MG63 (cell line): ENCODE measurements around the gene LRRC49. TPM values are rescaled to one million over a fixed set of nuclear protein-coding genes. Genes with fewer than 3 reads are reported as not detected.
"Not testable (repeated sequence)": the region's sequence is repeated elsewhere in the genome, so short reads cannot be mapped to it uniquely, and the experiment has no call there.

Source experiments
- DNase-seq: peaks from one replicate; pipeline ENCODE4 v3.0.0-alpha.2; 2020
- H3K27me3 ChIP-seq: fragments of 250-450 bp; sonication (Bioruptor Pico); 2 replicates; pipeline ENCODE4 v1.5.1; 2020; ENCODE audit warnings: mild to moderate bottlenecking, moderate library complexity
- H3K36me3 ChIP-seq: fragments of 250-450 bp; sonication (Bioruptor Pico); 2 replicates; pipeline ENCODE4 v1.5.1; 2020; ENCODE audit warnings: mild to moderate bottlenecking, moderate library complexity
- H3K4me3 ChIP-seq: fragments of 250-450 bp; sonication (Bioruptor Pico); 2 replicates; pipeline ENCODE4 v1.5.1; 2020; ENCODE audit warnings: mild to moderate bottlenecking, moderate library complexity
- H3K9me3 ChIP-seq: fragments of 250-450 bp; sonication (Bioruptor Pico); 2 replicates; pipeline ENCODE4 v1.5.1; 2020; ENCODE audit warnings: mild to moderate bottlenecking, moderate library complexity
- total RNA-seq: library from RNA; depleted of rRNA; stranded (reverse); fragments of >200 nt; shearing (Covaris generic); gene quantifications from 2 replicates; pipeline ENCODE4 v1.2.3, GENCODE V29; 2014; ENCODE audit warnings: low replicate concordance

LRRC49 gene
- total RNA-seq, 1 experiment from 2014 or later, result 8.3 TPM

DNA sequence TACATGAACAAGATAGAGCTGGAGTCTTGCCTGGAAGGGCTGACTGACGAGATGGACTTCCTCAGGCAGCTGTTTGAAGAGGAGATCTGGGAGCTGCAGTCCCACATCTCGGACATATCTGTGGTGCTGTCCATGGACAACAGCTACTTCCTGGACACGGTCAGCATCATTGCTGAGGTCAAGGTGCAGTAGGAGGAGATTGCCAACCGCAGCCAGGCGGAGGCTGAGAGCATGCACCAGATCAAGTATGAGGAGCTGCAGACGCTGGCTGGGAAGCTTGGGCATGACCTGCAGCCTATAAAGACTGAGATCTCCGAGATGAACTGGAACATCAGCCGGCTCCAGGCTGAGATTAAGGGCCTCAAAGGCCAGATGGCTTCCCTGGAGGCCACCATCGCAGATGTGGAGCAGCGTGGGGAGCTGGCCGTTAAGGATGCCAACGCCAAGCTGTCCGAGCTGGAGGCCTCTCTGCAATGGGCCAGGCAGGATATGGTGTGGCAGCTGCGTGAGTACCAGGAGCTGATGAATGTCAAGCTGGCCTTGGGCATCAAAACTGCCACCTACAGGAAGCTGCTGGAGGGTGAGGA is 33.2 kb upstream of the LRRC49 start:
- DNase-seq, result no peak
- Histone ChIP-seq H3K4me3 (no peak overlapping the region), H3K27me3 (no peaks in the 10 kb centered on the region), H3K36me3 (no peaks in the 10 kb centered on the region), H3K9me3 (no peaks in the 10 kb centered on the region)

DNA sequence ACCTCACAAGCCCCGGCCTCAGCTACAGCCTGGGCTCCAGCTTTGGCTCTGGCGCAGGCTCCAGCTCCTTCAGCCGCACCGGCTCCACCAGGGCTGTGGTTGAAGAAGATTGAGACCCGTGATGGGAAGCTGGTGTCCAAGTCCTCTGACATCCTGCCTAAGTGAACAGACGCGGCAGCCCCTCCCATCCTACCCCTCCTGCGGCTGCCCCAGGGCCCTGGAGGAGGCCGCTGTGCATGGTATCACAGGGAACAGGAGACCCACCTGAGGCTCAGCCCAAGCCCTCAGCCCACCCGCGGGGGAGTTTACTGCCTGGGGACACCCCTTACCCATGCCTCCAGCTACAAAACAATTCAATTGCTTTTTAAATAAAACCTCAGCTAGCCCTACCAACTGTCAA is 32.6 kb upstream of the LRRC49 start:
- no peaks in the 10 kb centered on the region for H3K27me3 ChIP-seq
- no peaks in the 10 kb centered on the region for H3K36me3 ChIP-seq
- DNase-seq, result no peak
- no peak overlapping the region for H3K4me3 ChIP-seq
- H3K9me3 ChIP-seq, result no peaks in the 10 kb centered on the region

GRCh38 chr15:70863450-70864218 is 29.0 kb upstream of the LRRC49 start:
- no peaks in the 10 kb centered on the region for H3K27me3 ChIP-seq
- H3K4me3 ChIP-seq, result no peak overlapping the region
- H3K9me3 ChIP-seq, result 0 out of 2 replicates have a peak, but pooled peaks cover 2% of the 10 kb centered on the region
- DNase-seq, result peak; percentile 80
- no peaks in the 10 kb centered on the region for H3K36me3 ChIP-seq

DNA sequence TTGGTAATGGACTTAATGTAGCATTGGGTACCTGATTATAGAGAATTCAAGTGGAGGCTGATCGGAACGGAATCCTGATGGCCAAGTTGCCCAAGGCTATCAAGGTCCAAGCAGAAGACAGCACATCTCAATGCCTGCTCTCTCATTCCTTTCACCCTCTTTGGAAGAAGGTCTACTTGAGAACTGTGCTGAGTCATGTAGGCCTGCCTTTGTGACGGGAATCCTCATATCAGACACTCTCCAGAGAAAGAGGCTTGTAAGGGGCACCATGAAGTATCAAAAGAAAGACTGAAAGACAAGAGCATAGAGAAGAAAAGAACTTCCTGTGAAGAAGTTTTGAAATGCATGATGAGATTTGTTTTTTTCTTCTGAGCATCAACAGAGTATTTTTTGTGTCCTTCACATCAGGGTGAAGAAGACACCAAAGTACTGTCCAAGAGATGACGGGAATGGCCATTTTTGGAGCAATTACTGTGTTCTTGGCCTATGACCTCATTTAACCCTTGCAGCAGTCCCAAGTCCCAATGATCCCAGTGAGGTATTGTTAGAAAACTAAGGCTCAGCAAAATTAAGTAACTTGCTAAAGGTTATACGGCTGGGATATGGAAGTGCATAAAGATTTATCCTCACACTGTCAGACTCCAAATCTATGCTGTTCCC is 25.5 kb upstream of the LRRC49 start:
- no peak for DNase-seq
- H3K36me3 ChIP-seq, result no peaks in the 10 kb centered on the region
- no peaks in the 10 kb centered on the region for H3K27me3 ChIP-seq
- H3K4me3 ChIP-seq, result no peak overlapping the region
- H3K9me3 ChIP-seq, result 0 out of 2 replicates have a peak, but pooled peaks cover 2% of the 10 kb centered on the region

- no peak for DNase-seq
- Histone ChIP-seq H3K4me3 (no peak overlapping the region), H3K27me3 (no peaks in the 10 kb centered on the region)
Observed at GRCh38 chr15:70867911-70868467, 24.6 kb upstream of the LRRC49 start.

GRCh38 chr15:70869346-70869745 is 23.3 kb upstream of the LRRC49 start:
- Histone ChIP-seq H3K36me3 (no peaks in the 10 kb centered on the region), H3K9me3 (peaks cover 4% of the 10 kb centered on the region; the same call in 1 of the 2 replicates), H3K27me3 (no peaks in the 10 kb centered on the region), H3K4me3 (no peak overlapping the region)
- no peak for DNase-seq

More at GRCh38 chr15:70867911-70868467, 24.6 kb upstream of the LRRC49 start:
- 0 out of 2 replicates have a peak, but pooled peaks cover 2% of the 10 kb centered on the region for H3K9me3 ChIP-seq
- no peaks in the 10 kb centered on the region for H3K36me3 ChIP-seq

DNA sequence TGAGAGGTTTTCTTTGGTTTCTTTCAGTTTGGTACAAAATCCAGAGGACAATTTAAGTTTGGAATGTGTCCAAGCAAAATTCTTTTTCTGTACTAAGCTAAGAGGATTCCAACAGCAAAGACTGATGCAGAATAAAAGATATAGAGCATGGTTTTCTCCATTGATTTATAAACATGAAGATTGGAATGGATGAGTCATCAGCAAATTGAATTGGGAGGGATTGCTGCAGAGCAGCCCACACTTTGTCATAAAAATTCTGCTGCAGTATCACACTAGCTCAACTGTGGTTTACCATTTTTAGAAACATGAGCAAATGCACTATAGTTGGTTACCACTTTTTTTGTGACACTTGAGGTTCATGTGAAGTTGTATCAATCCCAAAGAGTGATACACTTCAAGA is 22.6 kb upstream of the LRRC49 start:
- Histone ChIP-seq H3K27me3 (no peaks in the 10 kb centered on the region), H3K4me3 (no peak overlapping the region), H3K36me3 (no peaks in the 10 kb centered on the region), H3K9me3 (peaks cover 4% of the 10 kb centered on the region; the same call in 1 of the 2 replicates)
- DNase-seq, result peak; percentile 36

- H3K4me3 ChIP-seq, H3K36me3 ChIP-seq, DNase-seq, H3K9me3 ChIP-seq, H3K27me3 ChIP-seq: not testable (repeated sequence)
Observed at GRCh38 chr15:70871490-70871889, 21.1 kb upstream of the LRRC49 start.

DNA sequence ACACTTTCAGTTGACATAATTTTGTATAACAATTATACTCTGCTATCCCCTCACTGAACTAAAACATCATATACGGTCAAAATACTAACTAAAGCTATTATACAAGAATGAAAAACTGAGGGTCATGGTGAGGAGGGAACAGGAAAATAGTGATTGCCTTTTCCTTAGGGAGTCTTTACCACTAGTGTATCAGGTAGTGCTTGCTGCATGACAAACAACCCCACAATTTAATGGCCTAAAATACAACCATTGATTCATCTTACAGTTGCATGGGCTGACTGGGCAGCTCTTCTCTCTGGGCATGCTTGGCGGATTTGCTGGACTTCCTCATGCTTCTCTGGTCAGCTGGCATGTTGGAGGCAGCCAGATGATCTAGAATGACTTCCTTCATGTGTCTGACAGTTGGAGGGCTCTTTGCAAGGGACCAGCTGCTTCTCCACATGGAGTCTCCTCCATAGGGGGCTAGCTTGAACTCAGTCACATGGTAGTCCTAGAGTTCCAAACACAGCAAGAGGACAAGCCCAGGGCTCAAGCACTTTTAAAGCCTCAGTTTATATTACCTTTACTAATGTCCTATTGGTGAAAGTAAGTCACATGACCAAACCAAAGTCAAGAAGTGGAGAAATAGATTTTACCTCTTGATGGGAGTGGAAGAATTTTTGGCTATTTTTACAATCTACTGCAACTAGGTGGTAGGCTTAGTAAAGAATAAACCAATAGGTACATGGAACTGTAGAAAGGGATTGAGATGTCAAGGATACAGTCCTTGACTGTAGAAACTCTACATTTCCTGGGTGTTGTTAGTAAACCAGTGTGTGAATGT is 19.2 kb upstream of the LRRC49 start:
- Histone ChIP-seq H3K36me3 (no peaks in the 10 kb centered on the region), H3K9me3 (peaks cover 2% of the 10 kb centered on the region; the same call in 1 of the 2 replicates), H3K4me3 (no peak overlapping the region), H3K27me3 (no peaks in the 10 kb centered on the region)
- no peak for DNase-seq

DNA sequence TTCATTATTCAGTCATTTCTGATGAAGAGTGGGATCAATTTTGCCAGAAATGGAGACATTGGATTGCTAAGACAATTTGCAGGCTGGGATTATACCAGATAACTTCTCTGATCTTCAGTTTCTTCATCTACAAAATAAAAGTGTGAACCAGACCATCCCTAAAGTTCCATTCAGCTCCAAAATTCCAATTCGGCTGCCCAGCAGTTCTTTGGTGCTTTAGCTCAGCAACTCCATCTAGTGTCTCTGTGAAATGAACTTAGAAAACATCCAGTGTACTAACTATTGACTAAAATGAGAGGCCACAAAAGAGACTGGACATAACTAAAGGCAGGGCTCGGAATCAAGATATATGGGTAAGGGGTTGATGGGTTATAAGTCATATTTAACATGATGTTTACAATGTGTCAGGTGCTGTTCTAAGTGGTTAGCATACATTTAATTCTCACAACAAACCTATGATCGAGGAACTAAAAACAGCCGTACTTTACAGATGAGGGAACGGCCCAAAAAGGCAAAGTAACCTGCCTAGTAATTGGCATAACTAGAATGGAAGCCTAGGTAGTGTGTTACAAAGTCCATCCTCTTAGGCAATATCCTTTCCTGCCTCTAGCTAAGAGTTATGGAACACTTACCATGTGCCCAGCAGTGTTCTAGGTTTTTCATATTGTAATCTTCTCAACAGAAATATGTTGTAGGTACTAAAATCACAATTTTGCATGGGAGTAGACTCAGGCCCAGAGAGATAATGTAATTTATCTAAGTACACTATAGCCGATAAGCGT is 17.4 kb upstream of the LRRC49 start:
- Histone ChIP-seq H3K36me3 (no peaks in the 10 kb centered on the region), H3K27me3 (no peaks in the 10 kb centered on the region), H3K9me3 (peaks cover 2% of the 10 kb centered on the region; the same call in 1 of the 2 replicates), H3K4me3 (no peak overlapping the region)
- no peak for DNase-seq

DNA sequence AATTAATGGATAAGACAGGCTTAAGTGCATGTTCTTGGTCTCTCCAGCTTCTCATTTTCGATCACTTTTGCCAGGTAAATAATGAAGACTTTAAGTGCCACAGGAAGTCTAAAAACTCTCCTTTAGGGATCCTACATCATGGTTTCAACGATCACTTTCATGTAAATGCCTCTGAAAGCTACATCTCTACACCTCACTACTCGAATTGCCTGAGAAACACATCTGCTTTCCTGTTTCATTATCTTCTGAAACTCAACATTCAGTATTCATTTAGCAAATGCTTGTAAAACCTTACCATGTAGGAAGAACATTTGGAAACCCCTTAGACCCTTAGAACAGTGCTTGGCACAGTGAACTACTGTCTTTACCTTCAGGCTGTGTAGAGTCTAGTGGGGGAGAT is 16.6 kb upstream of the LRRC49 start:
- Histone ChIP-seq H3K36me3 (no peaks in the 10 kb centered on the region), H3K27me3 (no peaks in the 10 kb centered on the region), H3K9me3 (peaks cover 2% of the 10 kb centered on the region; the same call in 1 of the 2 replicates), H3K4me3 (no peak overlapping the region)
- DNase-seq, result no peak

- Histone ChIP-seq H3K9me3 (peaks cover 2% of the 10 kb centered on the region; the same call in 1 of the 2 replicates), H3K4me3 (no peak overlapping the region), H3K36me3 (no peaks in the 10 kb centered on the region), H3K27me3 (no peaks in the 10 kb centered on the region)
- no peak for DNase-seq
Observed at GRCh38 chr15:70876683-70877082, 15.9 kb upstream of the LRRC49 start.

GRCh38 chr15:70879401-70879800 is 13.2 kb upstream of the LRRC49 start:
- no peaks in the 10 kb centered on the region for H3K27me3 ChIP-seq
- no peaks in the 10 kb centered on the region for H3K9me3 ChIP-seq
- DNase-seq, result peak; percentile 78
- H3K4me3 ChIP-seq, result no peak overlapping the region
- no peaks in the 10 kb centered on the region for H3K36me3 ChIP-seq

DNA sequence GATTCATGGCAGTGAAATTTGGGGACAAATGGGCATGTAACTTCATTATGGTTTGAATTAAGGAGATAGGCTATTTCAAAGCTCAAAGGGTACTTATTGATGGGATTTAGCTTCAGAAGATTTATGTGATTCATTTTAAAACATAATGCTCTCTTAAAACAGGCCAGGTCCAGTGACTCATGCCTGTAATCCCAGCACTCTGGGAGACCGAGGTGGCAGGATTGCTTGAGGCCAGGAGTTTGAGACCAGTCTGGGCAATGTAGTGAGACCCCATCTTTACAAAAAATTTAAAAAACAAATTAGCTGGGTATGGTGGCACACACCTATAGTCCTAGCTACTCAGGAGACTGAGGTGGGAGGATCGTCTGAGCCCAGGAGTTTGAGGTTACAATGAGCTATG is 11.8 kb upstream of the LRRC49 start:
- H3K9me3 ChIP-seq, result no peaks in the 10 kb centered on the region
- DNase-seq, result peak; percentile 40
- H3K27me3 ChIP-seq, result no peaks in the 10 kb centered on the region
- no peak overlapping the region for H3K4me3 ChIP-seq
- no peaks in the 10 kb centered on the region for H3K36me3 ChIP-seq

DNA sequence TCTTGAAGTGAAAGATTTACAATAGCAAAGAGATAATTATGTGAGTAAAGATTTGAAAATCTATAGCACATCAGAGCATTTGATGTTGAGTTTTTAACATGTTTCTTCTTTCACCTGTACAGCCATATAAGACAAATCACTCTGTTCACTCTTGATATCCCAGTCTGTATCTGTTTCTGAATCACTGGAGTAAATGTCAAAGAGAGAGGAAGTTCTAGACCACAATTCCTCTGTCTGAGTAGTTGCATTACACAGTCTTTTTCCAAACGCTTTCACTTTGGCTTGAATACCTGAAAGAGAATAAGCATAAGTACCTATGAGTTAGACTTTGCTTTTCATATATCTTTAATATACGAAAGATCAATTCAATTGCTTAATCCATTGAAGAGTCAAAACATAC is 10.3 kb upstream of the LRRC49 start:
- DNase-seq, result no peak
- H3K4me3 ChIP-seq, result no peak overlapping the region
- no peaks in the 10 kb centered on the region for H3K9me3 ChIP-seq

More for the DNA sequence above, 10.3 kb upstream of the LRRC49 start:
- no peaks in the 10 kb centered on the region for H3K27me3 ChIP-seq
- H3K36me3 ChIP-seq, result no peaks in the 10 kb centered on the region
